ENCODE measurements around the gene ATF1.

Gene ATF1

GRCh38 chr12:50746431-50746830, 17.5 kb upstream of the ATF1 start:
- peaks cover 13% of the 10 kb centered on the region for H3K36me3 ChIP-seq (replicated peaks)

GRCh38 chr12:50747817-50748216, 16.1 kb upstream of the ATF1 start:
- no peak for TF ChIP-seq CTCF (IDR thresholded peaks at IDR 0.05; ENCODE audit: low read depth, low read length, missing control alignments)
- no peak overlapping the region for H3K4me3 ChIP-seq (ENCODE audit: low read depth, low read length)
- no peaks in the 10 kb centered on the region for H3K27me3 ChIP-seq (replicated peaks)
- H3K36me3 ChIP-seq (replicated peaks): peaks cover 8% of the 10 kb centered on the region
- H3K27ac ChIP-seq: no peak overlapping the region
- in situ Hi-C loops (cut with HindIII; ENCODE audit: low pct_ligation_motif_present, low sequenced_read_pairs): no loop called here
- DNase-seq: no peak

More at GRCh38 chr12:50746431-50746830, 17.5 kb upstream of the ATF1 start:
- Histone ChIP-seq H3K27me3 (replicated peaks) (no peaks in the 10 kb centered on the region), H3K4me3 (ENCODE audit: low read depth, low read length) (no peak overlapping the region), H3K27ac (no peak overlapping the region)
- TF ChIP-seq CTCF (IDR thresholded peaks at IDR 0.05; ENCODE audit: low read depth, low read length, missing control alignments): no peak
- DNase-seq: no peak
- in situ Hi-C loops (cut with HindIII; ENCODE audit: low pct_ligation_motif_present, low sequenced_read_pairs): no loop called here

- TF ChIP-seq CTCF (IDR thresholded peaks at IDR 0.05; ENCODE audit: low read depth, low read length, missing control alignments): no peak
- H3K36me3 ChIP-seq (replicated peaks): peaks cover 6% of the 10 kb centered on the region
- no peak for DNase-seq
- H3K27ac ChIP-seq: no peak overlapping the region
- no peak overlapping the region for H3K4me3 ChIP-seq (ENCODE audit: low read depth, low read length)
- H3K27me3 ChIP-seq (replicated peaks): no peaks in the 10 kb centered on the region
- in situ Hi-C loops (cut with HindIII; ENCODE audit: low pct_ligation_motif_present, low sequenced_read_pairs): no loop called here
Observed at GRCh38 chr12:50749459-50749882, 14.4 kb upstream of the ATF1 start.

- no peak overlapping the region for H3K4me3 ChIP-seq (ENCODE audit: low read depth, low read length)
- in situ Hi-C loops (cut with HindIII; ENCODE audit: low pct_ligation_motif_present, low sequenced_read_pairs): no loop called here
- no peak for TF ChIP-seq CTCF (IDR thresholded peaks at IDR 0.05; ENCODE audit: low read depth, low read length, missing control alignments)
- H3K27ac ChIP-seq: no peak overlapping the region
- no peak for DNase-seq
- no peaks in the 10 kb centered on the region for H3K27me3 ChIP-seq (replicated peaks)
- H3K36me3 ChIP-seq (replicated peaks): peaks cover 2% of the 10 kb centered on the region
Observed at GRCh38 chr12:50750366-50750765, 13.5 kb upstream of the ATF1 start.

- DNase-seq: no peak
- in situ Hi-C loops (cut with HindIII; ENCODE audit: low pct_ligation_motif_present, low sequenced_read_pairs): no loop called here
Observed at GRCh38 chr12:50751948-50752721, 11.8 kb upstream of the ATF1 start.

More at GRCh38 chr12:50751948-50752721, 11.8 kb upstream of the ATF1 start:
- TF ChIP-seq CTCF (IDR thresholded peaks at IDR 0.05; ENCODE audit: low read depth, low read length, missing control alignments): no peak
- H3K4me3 ChIP-seq (ENCODE audit: low read depth, low read length): no peak overlapping the region
- H3K36me3 ChIP-seq (replicated peaks): peaks cover 2% of the 10 kb centered on the region
- H3K27ac ChIP-seq: no peak overlapping the region
- H3K27me3 ChIP-seq (replicated peaks): no peaks in the 10 kb centered on the region
